Right ventricle myocardium superior (tissue), 1 donor: ENCODE results near the gene SPATA13. TPM values are rescaled to one million over a fixed set of nuclear protein-coding genes. Genes with fewer than 3 reads are reported as not detected.
A peak's percentile ranks its signal among the peaks of the same experiment; 100 is the strongest.

Experiments used
- ATAC-seq: fragments of 200-7000 bp; cut with Tn5 transposase; one replicate; pipeline ENCODE4 v1.9.1; 2020; ENCODE audit warnings: mild to moderate bottlenecking; ENCODE audit not compliant: poor library complexity
- DNase-seq: peaks from one replicate; pipeline ENCODE4 v3.0.0-alpha.2; 2020
- intact Hi-C: fragments of 100-400 bp; cut with DNase I; formaldehyde crosslinking; loops from one replicate; pipeline ENCODE4 v1.11.2; 2022
- total RNA-seq: library from RNA; stranded (reverse); fragmentation: NEBNext Ultra II Directional; extraction: Animal tissue kit (Norgen Biotek cat#: 25700); gene quantifications from one replicate; pipeline ENCODE4 v1.2.1, GENCODE V29; 2021
- donor health status: DM: no; HTN: yes; CAD: no; lungs with severe emphysema.

The SPATA13 gene
- total RNA-seq, 1 donor from 2014 or later: 8.3 TPM

DNA sequence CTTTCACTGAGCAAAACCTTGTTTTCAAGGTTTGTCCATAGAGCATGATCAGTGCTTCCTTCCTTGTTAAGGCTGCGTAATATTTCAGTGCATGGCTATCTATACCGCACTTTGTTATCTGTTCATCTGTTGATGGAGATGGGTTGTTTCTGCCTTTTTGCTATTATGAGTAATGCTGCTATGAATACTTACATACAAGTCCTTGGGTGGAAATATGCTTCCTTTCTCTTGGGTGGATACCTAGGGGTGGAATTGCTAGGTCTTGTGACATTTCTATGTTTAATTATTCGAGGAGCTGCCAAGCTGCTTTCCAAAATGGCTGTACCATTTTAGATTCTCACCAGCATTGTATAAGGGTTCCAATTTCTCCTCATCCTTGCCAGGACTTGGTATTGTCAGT lies 70.9 kb downstream of the SPATA13 start:
- no peak for ATAC-seq
- DNase-seq: no peak
- intact Hi-C loops: no loop called here

DNA sequence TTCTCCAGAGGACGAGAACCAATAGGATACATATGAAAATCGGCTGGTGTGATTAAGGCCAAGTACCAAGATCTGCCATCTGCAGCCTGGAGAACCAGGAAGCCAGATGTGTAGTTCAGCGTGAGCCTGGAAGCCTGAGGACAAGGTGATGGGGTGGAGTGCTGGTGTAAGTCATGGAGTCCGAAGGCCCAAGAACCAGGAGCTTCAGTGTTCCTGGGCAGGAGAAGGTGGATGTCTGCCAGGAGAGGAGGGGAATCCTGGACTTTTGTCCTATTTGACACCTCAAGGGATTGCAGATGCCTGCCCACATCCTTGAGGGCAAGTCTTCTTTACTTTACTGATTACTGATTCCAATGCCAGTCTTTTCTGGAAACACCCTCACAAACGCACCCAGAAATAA lies 71.5 kb downstream of the SPATA13 start:
- intact Hi-C loops: no loop called here

DNA sequence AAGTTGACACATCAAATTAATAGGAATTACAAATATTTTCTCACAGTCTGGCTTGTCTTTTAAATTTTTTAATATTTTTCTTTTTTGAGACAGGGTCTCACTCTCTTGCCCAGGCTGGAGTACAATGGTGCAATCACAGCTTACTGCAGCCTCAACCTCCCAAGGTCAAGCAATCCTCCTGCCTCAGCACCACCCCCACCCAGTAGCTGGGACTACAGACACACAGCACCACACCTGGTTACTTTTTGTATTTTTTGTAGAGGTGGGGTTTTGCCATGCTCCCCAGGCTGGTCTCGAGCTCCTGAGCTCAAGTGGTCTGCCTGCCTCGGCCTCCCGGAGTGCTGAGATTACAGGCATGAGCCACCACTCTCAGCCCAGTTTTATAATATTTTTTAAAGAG lies 72.0 kb downstream of the SPATA13 start:
- intact Hi-C loops: no loop called here
- no peak for ATAC-seq
- no peak for DNase-seq

More for the DNA sequence above, 71.5 kb downstream of the SPATA13 start:
- ATAC-seq: no peak
- DNase-seq: no peak

DNA sequence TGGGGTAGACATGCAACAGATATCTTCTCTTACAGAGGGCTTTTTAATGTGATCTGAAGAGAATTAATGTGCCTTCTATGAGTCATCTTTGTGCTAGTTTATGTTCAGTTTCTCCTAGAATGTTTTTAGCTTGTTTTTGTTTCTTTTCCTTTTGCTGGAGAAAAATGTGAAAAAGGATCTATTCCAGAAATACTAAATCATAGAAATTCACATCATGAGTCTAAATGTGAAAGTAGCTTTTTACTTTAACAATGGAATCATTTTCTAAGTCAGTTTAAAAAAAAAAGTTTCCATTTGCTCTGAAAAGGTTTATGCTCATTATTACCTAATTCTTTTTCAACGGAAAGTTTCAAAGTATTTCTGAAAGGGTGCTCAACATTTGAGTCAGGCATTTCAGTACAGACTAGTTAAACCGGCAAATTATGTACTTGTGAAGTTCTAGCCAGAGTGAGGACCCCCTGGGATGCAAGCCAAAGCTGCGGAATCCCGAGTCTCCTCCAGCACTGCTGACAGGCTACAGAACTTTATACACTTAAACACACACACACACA lies 72.9 kb downstream of the SPATA13 start:
- DNase-seq: no peak
- ATAC-seq: no peak
- intact Hi-C loops: no loop called here

DNA sequence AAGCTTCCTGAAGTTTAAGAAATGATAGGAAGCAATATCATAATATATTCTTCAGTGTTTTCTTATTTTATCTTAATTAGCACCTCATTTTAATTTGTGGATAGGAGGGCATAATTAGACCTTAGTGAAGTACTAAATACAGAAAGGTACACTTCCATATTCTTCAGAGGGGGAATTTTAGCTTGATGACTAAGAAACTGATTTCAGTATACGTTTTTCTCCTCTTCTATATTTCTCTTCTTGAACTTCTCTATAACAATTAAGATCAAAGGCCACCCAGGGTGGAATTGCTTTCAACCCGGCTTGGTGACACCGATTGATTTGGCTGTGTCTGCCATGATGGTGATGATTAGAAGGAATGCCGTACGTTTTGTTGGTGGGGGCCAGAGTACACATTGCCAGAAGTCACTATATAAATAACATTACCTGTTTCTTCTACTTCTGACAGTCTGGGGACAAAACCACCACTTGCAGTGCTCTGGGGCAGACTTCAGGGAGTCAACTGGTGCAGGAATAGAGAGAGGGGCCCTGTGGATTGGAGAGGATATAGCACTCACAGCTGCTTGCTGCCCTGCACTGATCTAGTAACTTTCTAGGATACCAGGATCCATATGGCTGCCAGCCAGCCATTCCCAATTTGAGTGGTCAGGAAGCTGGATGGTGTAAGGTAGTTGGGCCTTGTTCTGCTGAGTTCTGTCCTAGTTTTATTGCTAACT lies 73.8 kb downstream of the SPATA13 start:
- ATAC-seq (no peak), DNase-seq (no peak)
- intact Hi-C loops: no loop called here

DNA sequence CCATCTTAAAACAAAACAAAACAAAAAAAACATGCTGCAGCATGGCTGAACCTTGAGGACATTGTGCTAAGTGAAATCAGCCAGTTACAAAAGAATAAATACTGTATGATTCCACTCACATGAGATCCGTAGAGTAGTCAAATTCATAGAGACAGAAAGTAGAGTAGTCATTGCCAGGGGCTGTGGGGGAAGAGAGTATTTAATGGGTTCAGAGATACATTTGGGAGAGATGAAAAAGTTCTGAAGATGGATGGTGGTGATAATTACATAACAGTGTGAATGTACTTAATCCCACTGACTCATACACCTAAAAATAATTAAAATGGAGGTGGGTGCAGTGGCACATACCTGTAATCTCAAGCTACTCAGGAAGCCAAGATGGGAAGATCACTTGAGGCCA lies 76.8 kb downstream of the SPATA13 start:
- no peak for ATAC-seq
- intact Hi-C loops: no loop called here
- no peak for DNase-seq

DNA sequence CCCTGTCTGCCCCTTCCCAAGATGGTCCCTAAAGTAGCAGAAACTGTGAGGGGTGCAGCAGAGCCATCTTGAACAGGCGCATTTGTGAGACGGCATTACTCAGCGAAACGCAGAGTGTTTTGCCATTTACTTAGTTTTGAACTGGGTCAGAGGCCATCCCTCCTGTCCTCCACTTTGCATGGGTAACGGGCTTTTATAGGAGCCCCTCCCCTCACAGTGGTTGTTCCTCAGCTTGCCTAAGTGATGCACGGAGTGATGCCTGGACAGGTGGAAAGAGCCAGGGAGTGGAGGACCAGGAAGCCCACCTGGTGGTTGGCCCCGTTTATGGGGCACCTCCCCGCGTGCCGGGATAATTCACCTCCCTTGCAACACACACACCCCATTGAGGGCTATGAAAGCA lies 80.8 kb downstream of the SPATA13 start:
- intact Hi-C loops: no loop called here
- ATAC-seq: no peak

DNA sequence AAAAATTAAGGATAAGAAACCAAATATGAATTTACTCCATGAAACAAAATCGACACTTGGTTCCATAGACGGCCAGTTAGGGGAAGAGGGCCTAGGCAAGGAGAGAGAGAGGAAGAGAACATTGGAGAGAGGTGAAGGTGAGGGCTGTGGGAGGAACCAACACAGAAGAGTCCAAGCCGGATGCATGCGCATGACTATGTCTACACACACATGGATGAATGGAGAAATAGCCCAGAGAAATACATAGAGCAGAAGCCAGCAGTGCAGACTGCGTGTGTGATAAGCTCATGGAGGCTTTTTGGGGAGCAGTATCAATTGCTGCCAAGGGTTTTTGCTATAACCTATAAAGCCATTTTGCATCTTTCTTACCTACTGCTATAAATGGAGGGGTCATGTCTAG lies 81.6 kb downstream of the SPATA13 start:
- intact Hi-C loops: no loop called here
- DNase-seq: no peak
- no peak for ATAC-seq

More for the DNA sequence above, 80.8 kb downstream of the SPATA13 start:
- DNase-seq: no peak

DNA sequence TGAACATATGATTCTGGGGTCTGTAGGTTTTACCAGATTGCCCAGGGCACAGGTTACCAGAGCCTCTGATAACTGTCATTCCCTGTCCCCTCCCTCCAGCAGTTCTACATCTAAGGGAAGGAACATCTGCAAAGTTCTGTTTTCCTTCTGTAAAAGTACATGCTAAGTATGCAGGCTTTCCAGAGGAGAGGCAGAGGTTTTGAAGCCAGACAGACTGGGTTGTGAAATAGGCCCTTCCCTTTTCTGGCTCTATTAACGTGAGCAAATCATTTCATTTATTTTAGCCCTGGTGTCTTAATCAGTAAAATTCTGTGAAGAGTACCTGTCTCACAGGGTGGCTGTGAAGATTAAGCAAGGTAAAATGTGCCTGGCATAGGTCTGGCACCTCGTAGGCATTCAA lies 82.8 kb downstream of the SPATA13 start:
- no peak for DNase-seq
- intact Hi-C loops: no loop called here
- ATAC-seq: no peak

DNA sequence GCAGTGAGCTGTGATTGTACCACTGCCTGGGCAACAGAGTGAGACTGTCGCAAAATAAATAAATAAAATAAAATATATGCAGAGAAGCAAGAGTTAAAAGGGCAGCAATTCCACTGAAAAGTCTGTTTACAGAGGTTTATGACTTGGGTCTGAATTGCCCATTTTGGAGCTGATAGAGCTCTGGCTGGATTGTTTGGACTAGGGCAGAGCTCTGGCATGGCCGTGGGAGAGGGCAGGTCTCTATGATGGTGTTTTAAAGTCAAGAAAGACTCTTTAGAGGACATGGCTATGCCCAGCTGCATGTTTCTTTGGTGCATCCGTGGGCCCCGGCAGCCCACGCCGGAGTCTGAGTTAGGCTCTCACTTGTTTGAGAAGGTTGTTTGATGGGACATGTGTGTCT lies 84.3 kb downstream of the SPATA13 start:
- DNase-seq (no peak), ATAC-seq (no peak)
- intact Hi-C loops: no loop called here

DNA sequence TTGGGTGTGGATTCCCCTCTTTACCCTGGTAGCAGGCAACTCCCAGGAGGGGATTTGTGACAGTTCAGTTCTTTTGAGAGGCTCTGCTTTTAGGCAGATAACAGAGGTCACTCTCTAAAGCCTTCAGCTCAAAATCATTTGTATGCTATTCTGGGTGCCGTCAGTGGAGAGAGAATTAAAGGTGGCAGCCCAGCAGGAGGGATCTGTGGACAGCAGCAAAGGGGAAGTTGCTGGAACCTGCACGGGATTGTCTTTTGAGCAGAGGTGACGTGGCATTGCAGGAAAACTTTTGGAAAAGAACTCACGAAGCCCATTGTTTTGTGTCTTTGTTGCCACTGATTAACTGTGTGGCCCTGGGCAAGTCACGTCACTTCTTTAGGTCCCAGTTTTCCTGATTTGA lies 86.5 kb downstream of the SPATA13 start:
- no peak for DNase-seq
- intact Hi-C loops: no loop called here

DNA sequence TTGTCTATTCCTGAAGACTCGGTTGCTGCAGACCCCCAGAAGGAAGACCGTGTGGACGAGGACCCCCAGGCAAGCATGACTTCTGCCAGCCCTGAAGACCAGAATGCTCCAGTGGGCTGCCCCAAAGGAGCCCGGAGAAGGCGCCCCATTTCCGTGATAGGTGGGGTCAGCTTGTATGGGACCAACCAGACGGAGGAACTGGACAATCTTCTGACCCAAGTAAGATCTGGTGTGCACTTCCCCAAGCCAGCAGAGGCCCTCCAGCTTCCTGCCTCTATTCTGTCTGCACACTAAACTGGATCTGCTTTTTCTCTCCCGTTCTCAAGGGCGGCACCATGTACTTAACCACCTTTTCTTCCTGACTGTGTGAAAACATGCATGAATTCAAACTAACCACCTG lies 89.1 kb downstream of the SPATA13 start:
- no peak for ATAC-seq
- intact Hi-C loops: no loop called here

More for the DNA sequence above, 86.5 kb downstream of the SPATA13 start:
- ATAC-seq: no peak

DNA sequence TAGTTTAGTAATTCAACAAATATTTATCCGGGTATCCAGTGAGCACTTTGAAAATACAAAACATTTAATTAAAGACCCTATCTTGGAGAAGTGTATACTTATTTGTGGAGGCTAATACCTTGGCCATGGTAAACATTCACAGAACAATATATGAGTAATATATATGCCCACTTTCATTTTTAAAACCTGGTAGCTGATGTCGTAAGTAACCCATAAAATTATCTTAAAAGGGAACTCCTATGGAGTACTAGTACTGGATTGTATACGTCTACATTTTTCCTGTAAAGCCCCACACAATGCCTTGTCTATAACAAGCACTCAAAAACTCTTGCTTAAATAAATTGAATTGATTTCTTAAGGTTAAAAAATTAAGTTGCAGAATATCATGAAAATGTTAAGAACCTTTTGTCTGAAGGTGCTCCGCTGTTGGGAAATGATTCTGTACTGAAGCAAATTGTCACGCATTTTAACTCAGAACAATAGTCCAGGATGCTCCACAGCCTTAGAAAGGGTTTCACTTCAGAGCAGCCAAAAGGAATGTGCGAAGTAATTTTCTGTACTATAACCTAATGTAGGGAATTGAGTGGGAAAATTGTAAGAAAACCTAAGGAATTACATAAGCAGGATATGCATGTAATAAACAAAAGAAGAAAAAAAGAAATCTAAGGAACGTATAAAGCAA lies 90.0 kb downstream of the SPATA13 start:
- intact Hi-C loops: no loop called here
- ATAC-seq (no peak), DNase-seq (no peak)

More for the DNA sequence above, 89.1 kb downstream of the SPATA13 start:
- no peak for DNase-seq

DNA sequence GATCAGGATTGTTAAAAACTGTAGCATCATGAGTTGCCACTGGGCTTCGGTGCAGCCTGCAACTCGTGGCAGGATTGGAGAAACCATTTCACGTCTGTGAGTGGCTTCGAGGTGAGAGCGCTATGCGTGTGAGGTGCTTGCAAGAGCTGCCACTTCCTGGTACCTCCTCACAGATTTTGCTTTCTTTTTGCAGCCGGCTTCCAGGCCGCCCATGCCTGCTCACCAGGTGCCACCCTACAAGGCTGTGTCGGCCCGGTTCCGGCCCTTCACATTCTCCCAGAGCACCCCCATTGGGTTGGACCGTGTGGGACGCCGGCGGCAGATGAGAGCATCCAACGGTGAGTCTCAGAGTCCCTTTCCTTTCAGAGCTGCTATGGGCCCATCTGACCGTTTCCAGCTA lies 91.0 kb downstream of the SPATA13 start:
- no peak for DNase-seq
- intact Hi-C loops: no loop called here
- no peak for ATAC-seq

DNA sequence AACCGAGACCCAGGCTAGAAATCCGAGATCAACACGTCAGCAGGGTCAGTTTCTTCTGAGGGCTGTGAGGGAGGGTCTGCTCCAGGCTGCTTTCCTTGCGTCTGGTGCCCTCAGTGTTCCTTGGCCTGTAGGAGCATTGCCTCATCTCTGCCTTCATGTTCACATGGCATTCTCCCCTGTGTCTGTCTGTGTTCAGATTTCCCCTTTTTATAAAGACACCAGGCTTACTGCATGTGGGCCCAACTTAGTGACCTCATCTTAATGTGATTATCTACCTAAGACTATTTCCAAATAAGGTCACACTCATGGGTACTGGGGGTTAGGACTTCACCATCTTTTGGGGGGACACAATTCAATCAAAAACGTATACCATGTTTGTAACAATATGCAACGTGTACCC lies 91.6 kb downstream of the SPATA13 start:
- ATAC-seq (no peak), DNase-seq (no peak)
- intact Hi-C loops: no loop called here

DNA sequence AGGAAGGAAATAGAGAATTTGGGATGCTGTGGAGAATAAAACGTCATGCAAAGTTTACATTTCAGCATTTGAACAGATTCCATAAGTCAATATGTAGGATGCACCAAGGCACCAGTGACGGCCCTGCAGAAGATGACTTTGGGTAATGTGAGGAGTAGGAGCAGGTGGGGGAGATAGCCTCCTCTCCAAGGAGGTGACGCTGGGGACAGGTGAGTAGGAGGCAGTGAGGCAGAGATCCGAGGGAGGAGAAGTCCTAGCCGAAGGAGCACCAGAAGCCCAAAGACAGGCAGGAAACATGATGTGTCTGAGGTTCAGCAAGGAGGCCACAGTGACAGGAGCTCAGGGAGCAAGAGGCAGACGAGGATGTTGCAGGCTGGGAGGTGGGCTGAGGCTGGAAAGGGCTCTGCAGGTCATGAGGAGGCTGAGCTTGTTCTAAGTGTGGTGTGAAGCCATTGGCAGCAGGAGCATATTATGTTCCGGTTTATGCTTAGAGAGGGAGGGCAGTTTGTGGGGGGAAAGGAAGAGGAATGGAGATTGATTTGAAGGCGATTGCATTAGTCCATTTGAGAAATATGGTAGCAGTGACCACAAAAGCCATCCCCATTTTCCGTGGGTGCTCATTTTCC lies 93.1 kb downstream of the SPATA13 start:
- intact Hi-C loops: no loop called here
- ATAC-seq (no peak), DNase-seq (no peak)

DNA sequence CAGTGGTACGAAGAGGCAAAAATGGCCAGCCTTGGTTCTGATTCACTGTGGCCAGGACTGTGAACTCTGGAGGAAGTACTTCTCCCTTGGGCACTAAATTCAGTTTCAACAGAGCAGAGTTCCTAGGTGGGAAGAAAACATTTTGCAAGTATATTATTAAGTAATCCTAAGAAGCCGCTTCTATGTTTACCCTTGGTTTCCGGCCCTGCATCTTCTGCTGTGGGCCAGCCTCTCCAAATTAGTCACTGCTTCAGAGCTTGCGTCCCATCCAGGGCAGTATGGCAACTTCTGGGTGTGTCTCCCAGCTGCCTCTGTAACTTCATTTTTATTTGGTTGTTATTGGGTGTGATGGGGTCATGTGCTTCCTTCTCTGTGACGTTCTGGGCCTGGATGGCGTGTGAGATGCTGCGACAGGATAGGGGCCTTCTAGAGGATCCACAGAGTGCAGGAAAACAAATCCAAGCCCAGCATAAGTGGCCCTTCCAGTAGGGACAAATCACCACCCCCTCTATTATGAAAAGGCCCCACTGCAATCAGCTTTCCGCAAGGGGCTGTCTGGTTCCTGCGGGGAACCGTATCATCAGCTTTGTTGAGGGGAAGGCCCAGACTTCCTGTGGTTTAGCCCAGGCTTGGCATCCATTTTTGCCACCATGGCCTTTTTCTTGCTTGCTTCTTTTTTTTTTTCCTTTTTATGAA lies 93.8 kb downstream of the SPATA13 start:
- DNase-seq: no peak
- peak; percentile 34 for ATAC-seq
- intact Hi-C loops: no loop called here

DNA sequence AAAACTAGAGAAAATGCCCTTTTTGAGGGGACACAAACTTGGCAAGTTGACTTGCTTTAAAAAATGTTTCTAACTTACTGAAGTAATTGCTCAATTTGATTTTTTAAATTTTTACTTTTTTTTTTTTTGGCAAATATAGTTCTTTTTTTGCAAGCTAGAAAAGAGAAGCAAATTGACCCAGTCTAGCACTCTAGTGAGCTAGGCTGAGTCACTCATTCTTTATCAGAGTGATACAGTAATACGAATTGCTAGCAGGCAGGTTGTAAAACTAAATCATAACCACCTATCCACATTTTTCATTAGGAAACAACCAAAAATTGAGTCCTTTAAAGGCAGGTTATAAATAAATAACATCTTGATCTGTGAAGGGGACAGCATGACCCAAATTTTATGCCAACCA lies 97.0 kb downstream of the SPATA13 start:
- ATAC-seq: no peak
- no peak for DNase-seq
- intact Hi-C loops: no loop called here

DNA sequence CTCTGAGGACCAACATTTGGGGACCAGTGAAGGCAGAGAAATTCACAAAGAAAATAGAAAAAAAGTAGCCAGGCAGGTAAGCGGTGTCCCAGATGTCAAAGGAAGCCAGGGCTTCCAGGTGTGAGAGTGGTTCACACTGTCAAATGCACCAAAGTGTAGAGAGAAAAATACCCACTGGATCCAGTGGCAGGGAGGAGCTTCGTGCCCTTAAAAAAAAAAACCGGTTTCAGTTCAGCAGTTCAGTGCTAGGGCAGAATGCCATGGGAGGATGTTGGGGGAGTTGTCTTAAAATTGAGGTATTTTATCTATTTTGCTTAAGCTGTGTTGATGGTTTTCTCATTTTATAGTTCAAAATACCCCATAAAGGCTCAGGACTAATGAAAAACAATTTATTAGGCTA lies 101.0 kb downstream of the SPATA13 start:
- intact Hi-C loops: no loop called here
- ATAC-seq (no peak), DNase-seq (no peak)
